ENCODE measurements around the gene CTDSPL2. TPM values are rescaled to one million over a fixed set of nuclear protein-coding genes. Genes with fewer than 3 reads are reported as not detected.
"Not testable (repeated sequence)": the region's sequence is repeated elsewhere in the genome, so short reads cannot be mapped to it uniquely, and the experiment has no call there.

The CTDSPL2 gene
- total RNA-seq, 1 donor from 2014 or later, result 40.4 TPM

DNA sequence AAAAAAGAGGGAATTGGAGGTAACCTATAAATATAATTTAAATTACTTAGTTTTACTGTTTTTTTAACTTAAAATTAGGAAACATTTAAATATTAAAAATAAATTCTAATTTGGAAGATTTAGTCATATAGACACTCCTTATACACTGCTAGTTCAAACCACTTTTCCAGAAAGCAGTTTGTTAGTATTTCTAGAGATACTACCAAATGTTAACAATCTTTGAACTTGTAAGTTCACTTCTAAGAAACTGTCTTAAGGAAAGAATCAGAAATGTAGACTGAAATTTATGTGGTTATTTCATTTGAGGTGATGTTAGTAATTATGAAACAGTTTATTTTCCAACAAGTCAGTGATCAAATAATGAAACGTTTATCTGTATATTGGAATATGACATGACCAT lies 22.7 kb downstream of the CTDSPL2 start:
- H3K27me3 Mint-ChIP-seq (ENCODE audit: low read depth, unreplicated experiment), result no peaks in the 10 kb centered on the region
- Histone ChIP-seq H4K20me1 (ENCODE audit: insufficient read depth, low read length) (peaks cover 33% of the 10 kb centered on the region), H3K4me3 (ENCODE audit: insufficient read depth, low read depth, low read length) (no peak overlapping the region)

DNA sequence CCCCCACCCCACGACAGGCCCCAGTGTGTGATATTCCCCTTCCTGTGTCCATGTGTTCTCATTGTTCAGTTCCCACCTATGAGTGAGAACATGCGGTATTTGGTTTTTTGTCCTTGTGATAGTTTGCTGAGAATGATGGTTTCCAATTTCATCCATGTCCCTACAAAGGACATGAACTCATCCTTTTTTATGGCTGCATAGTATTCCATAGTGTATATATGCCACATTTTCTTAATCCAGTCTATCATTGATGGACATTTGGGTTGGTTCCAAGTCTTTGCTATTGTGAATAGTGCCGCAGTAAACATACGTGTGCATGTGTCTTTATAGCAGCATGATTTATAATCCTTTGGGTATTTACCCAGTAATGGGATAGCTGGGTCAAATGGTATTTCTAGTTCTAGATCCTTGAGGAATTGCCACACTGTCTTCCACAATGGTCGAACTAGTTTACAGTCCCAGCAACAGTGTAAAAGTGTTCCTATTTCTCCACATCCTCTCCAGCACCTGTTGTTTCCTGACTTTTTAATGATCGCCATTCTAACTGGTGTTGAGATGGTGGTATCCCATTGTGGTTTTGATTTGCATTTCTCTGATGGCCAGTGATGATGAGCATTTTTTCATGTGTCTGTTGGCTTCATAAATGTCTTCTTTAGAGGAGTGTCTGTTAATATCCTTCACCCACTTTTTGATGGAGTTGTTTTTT lies 26.3 kb downstream of the CTDSPL2 start:
- not testable (repeated sequence) for H3K27ac ChIP-seq (ENCODE audit: low read depth, low read length); H3K9me3 Mint-ChIP-seq (ENCODE audit: unreplicated experiment); H3K27me3 Mint-ChIP-seq (ENCODE audit: low read depth, unreplicated experiment); H3K9ac ChIP-seq (ENCODE audit: low read length); H3K4me1 ChIP-seq (ENCODE audit: insufficient read depth, low read length); H3K4me3 ChIP-seq (ENCODE audit: insufficient read depth, low read depth, low read length); FAIRE-seq; H3K4me1 Mint-ChIP-seq (ENCODE audit: low read depth, unreplicated experiment); DNase-seq (ENCODE audit: low read depth); H3K36me3 ChIP-seq (ENCODE audit: insufficient read depth, low read length); H3K4me2 ChIP-seq (ENCODE audit: low read length); H3K27me3 ChIP-seq (ENCODE audit: insufficient read depth, low read length); H2AFZ ChIP-seq (ENCODE audit: low read depth, low read length); H3K27ac Mint-ChIP-seq (ENCODE audit: unreplicated experiment); H3K9me3 ChIP-seq (ENCODE audit: insufficient read depth, low read depth, low read length); H3K36me3 Mint-ChIP-seq (ENCODE audit: low read depth, unreplicated experiment); H3K4me3 Mint-ChIP-seq (ENCODE audit: unreplicated experiment)
- Histone ChIP-seq H3K79me2 (ENCODE audit: insufficient read depth, low read length) (peaks cover 78% of the 10 kb centered on the region), H4K20me1 (ENCODE audit: insufficient read depth, low read length) (peaks cover 27% of the 10 kb centered on the region)

More for the DNA sequence above, 22.7 kb downstream of the CTDSPL2 start:
- Histone ChIP-seq H3K79me2 (ENCODE audit: insufficient read depth, low read length) (peaks cover 86% of the 10 kb centered on the region), H2AFZ (ENCODE audit: low read depth, low read length) (no peak overlapping the region), H3K27ac (ENCODE audit: low read depth, low read length) (no peak overlapping the region), H3K9me3 (ENCODE audit: insufficient read depth, low read depth, low read length) (no peaks in the 10 kb centered on the region), H3K4me1 (ENCODE audit: insufficient read depth, low read length) (no peaks in the 10 kb centered on the region), H3K27me3 (ENCODE audit: insufficient read depth, low read length) (no peaks in the 10 kb centered on the region), H3K4me2 (ENCODE audit: low read length) (no peak overlapping the region), H3K36me3 (ENCODE audit: insufficient read depth, low read length) (no peaks in the 10 kb centered on the region), H3K9ac (ENCODE audit: low read length) (no peak overlapping the region)
- Mint-ChIP-seq H3K27ac (ENCODE audit: unreplicated experiment) (no peak overlapping the region), H3K9me3 (ENCODE audit: unreplicated experiment) (no peaks in the 10 kb centered on the region), H3K4me3 (ENCODE audit: unreplicated experiment) (no peak overlapping the region), H3K36me3 (ENCODE audit: low read depth, unreplicated experiment) (peaks cover 4% of the 10 kb centered on the region), H3K4me1 (ENCODE audit: low read depth, unreplicated experiment) (no peaks in the 10 kb centered on the region)
- FAIRE-seq (no peak), DNase-seq (ENCODE audit: low read depth) (no peak)
- TF ChIP-seq, protein P1, sequence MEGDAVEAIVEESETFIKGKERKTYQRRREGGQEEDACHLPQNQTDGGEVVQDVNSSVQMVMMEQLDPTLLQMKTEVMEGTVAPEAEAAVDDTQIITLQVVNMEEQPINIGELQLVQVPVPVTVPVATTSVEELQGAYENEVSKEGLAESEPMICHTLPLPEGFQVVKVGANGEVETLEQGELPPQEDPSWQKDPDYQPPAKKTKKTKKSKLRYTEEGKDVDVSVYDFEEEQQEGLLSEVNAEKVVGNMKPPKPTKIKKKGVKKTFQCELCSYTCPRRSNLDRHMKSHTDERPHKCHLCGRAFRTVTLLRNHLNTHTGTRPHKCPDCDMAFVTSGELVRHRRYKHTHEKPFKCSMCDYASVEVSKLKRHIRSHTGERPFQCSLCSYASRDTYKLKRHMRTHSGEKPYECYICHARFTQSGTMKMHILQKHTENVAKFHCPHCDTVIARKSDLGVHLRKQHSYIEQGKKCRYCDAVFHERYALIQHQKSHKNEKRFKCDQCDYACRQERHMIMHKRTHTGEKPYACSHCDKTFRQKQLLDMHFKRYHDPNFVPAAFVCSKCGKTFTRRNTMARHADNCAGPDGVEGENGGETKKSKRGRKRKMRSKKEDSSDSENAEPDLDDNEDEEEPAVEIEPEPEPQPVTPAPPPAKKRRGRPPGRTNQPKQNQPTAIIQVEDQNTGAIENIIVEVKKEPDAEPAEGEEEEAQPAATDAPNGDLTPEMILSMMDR (IDR thresholded peaks at IDR 0.05; ENCODE audit: insufficient read depth, low read depth, low read length), result no peak
- no peak for TF ChIP-seq EZH2 (IDR thresholded peaks at IDR 0.05; ENCODE audit: insufficient read depth, low read length)

DNA sequence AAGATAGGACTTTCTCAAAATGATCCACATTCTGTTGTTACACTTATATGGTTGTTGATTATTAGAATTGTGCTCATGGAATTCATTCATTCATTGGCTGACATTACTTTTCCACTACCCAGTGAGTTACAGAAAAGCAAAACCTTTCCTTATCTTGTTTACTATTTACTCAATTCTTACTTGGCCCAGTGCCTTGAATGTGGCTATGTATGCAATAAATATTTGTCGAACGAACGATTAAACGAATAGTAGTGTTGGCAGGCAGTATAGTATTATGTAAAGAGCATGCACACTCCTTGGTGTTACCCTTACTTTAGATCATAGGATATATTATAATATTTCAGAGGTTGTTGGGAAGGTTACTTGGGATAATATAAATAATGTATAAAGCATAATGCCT lies 31.0 kb downstream of the CTDSPL2 start:
- Histone ChIP-seq H3K27me3 (ENCODE audit: insufficient read depth, low read length) (no peaks in the 10 kb centered on the region), H3K4me3 (ENCODE audit: insufficient read depth, low read depth, low read length) (no peak overlapping the region), H2AFZ (ENCODE audit: low read depth, low read length) (no peak overlapping the region), H3K4me1 (ENCODE audit: insufficient read depth, low read length) (no peaks in the 10 kb centered on the region), H3K9ac (ENCODE audit: low read length) (no peak overlapping the region), H3K79me2 (ENCODE audit: insufficient read depth, low read length) (peaks cover 54% of the 10 kb centered on the region), H3K4me2 (ENCODE audit: low read length) (no peak overlapping the region), H3K27ac (ENCODE audit: low read depth, low read length) (no peak overlapping the region), H3K36me3 (ENCODE audit: insufficient read depth, low read length) (peaks cover 3% of the 10 kb centered on the region), H4K20me1 (ENCODE audit: insufficient read depth, low read length) (peaks cover 22% of the 10 kb centered on the region), H3K9me3 (ENCODE audit: insufficient read depth, low read depth, low read length) (no peaks in the 10 kb centered on the region)
- FAIRE-seq (no peak), DNase-seq (ENCODE audit: low read depth) (no peak)
- peaks cover 3% of the 10 kb centered on the region for H3K36me3 Mint-ChIP-seq (ENCODE audit: low read depth, unreplicated experiment)
- H3K27ac Mint-ChIP-seq (ENCODE audit: unreplicated experiment), result no peak overlapping the region
- no peak for TF ChIP-seq EZH2 (IDR thresholded peaks at IDR 0.05; ENCODE audit: insufficient read depth, low read length)
- TF ChIP-seq, protein P1 (IDR thresholded peaks at IDR 0.05; ENCODE audit: insufficient read depth, low read depth, low read length), result no peak
- H3K9me3 Mint-ChIP-seq (ENCODE audit: unreplicated experiment), result no peaks in the 10 kb centered on the region
- no peaks in the 10 kb centered on the region for H3K27me3 Mint-ChIP-seq (ENCODE audit: low read depth, unreplicated experiment)
- no peak overlapping the region for H3K4me3 Mint-ChIP-seq (ENCODE audit: unreplicated experiment)
- H3K4me1 Mint-ChIP-seq (ENCODE audit: low read depth, unreplicated experiment), result no peaks in the 10 kb centered on the region
